Fibroblast of skin of scalp (primary cell): ENCODE results near the gene MDFIC2.

ENCODE experiments used
- DNase-seq: peaks from one replicate; pipeline ENCODE4 v3.0.0-alpha.2; 2013

MDFIC2 gene

DNA sequence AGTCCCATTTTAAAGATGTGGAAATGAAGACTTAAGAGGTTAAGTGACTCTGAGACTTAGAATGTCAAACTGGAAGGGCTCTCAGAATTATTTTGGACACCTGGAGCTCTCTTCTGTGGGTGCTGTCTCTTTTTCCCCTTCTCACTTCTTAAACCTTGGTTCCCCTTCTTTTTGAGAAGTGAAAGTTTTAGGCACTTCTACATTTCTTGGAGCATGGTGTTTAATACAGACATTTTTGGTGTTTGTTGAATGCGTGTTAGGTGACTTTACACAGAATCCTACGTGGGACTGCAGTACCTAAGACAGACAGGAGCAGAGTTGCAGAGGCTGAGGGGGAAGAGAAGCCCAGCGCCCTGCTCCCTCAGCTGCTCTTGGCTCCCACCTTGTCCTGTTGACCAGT lies 133.3 kb downstream of the MDFIC2 start:
- DNase-seq, result no peak

DNA sequence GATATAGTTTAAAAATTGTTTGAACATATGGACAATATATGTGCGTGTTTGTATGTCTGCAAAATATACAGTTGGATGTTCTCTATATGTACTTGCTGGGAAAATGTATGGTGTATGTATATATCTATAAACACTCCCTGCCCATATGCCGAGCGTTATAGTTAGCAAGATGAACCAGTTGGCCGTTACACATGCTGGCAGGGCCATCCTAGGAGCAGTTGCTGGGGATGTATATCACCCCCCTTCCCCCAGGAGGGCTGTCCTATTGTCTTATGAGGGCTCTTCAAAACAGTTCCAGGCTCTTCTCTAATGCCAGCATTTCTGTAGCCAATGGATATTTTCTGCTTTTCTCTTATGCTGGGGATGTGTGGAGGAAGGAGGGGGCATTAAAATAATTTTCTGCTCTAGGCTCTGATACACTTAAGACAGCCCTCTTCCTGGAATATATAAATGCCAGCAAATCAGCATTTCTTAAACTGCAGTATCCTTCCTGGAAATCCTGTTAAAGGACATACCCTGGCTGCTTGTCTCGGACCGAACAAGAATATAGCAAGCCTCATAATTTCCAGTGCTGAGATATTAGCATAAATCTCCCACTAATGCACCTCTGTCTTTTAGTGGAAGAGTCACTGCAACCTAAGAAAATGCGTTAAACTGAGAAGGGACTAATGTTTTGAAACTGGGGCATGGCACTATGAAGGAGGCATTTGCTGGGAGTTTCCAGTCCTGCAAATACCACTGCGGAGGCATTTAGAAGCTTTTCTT lies 134.4 kb downstream of the MDFIC2 start:
- no peak for DNase-seq

DNA sequence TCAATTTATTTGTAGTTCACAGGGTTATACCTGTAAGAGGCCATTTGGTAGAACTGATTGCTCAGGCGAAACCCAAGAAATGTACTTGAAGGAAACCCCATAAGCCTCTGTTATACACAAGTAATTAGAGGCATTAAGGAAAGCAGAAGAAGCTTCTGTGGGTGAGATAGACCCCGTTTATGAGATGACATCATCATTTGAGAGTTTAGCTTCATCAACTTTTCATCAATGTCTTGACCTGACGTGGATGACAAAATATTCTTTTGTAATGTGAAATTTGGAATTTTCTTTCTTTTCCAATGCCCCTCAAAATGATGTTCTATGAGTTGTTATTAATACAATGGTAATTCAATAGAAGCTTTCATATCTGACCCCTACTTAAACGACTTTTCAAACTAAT lies 136.2 kb downstream of the MDFIC2 start:
- DNase-seq, result no peak

DNA sequence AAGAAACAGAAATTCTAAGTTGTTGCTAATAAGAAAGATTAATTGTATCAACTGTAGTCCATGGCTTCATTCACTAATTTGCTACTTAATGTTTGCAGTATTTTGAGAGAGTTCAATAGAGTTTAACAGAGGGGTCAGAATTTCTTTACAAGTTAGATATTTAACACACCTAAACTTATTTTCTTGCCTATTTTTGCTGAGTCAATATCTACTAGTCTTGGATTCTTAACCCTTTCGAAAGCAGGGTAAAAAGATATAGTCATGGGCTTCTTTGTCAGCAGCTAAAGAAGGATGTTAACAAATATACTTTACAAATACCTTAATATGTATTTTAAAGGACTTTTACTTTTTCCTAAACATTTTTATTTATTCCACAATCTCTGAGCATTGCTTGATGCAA lies 155.6 kb downstream of the MDFIC2 start:
- DNase-seq, result no peak

DNA sequence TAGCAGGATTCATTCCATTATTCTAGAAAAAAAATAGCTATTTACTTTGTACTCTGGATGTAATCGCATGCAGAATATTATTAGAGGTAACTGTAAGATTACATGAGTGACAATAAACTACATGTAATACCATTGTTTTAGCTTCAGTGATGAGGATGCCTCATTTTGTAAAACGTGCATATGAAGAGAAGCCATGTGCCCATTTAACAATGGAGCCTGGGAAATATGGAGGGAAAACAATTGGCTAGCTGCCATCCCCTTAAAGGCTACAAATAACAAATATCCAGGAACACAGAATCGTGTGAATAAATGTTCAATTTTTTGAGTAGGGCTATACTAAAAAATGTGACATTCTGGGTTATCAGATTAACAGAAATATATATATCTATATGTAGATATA lies 161.8 kb downstream of the MDFIC2 start:
- no peak for DNase-seq

DNA sequence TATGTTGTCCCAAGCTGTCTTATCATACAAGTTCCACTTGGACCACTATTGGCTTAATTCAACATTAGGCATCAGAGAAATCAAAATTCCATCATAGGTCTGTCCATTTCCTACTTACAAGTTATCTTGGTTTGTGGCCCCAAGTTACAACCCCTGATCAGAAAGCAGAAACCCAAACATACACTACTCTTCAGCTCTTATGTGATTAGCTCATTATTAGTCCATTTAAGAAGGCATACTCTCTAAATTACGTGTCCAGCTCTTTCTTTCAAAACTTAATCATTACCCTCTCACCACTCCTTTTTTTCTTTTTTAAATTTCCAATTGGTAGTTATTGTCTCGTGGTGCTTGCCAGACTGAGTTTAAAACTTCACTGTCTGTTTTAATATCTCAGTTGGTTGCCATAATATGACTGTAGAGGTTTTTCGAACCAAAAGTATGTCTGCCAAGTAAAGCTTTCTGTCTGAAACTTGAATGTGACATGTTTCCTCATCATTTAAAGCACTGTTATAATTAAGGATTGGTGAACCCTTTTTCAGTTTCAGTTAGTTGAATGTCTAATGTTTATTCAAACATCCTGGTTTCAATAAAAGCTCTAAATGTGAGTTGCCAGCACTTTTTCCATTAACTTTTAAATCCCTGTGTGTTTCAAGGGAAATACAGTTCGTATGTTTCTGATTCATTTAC lies 162.6 kb downstream of the MDFIC2 start:
- no peak for DNase-seq
